Fibroblast of skin of abdomen (primary cell): Measurements from ENCODE around the gene YY1.
A peak's percentile ranks its signal among the peaks of the same experiment; 100 is the strongest.
"Not testable (repeated sequence)": the region's sequence is repeated elsewhere in the genome, so short reads cannot be mapped to it uniquely, and the experiment has no call there.

ENCODE experiments used
- DNase-seq: peaks from one replicate; pipeline ENCODE4 v3.0.0-alpha.2; 2013

Gene YY1

DNA sequence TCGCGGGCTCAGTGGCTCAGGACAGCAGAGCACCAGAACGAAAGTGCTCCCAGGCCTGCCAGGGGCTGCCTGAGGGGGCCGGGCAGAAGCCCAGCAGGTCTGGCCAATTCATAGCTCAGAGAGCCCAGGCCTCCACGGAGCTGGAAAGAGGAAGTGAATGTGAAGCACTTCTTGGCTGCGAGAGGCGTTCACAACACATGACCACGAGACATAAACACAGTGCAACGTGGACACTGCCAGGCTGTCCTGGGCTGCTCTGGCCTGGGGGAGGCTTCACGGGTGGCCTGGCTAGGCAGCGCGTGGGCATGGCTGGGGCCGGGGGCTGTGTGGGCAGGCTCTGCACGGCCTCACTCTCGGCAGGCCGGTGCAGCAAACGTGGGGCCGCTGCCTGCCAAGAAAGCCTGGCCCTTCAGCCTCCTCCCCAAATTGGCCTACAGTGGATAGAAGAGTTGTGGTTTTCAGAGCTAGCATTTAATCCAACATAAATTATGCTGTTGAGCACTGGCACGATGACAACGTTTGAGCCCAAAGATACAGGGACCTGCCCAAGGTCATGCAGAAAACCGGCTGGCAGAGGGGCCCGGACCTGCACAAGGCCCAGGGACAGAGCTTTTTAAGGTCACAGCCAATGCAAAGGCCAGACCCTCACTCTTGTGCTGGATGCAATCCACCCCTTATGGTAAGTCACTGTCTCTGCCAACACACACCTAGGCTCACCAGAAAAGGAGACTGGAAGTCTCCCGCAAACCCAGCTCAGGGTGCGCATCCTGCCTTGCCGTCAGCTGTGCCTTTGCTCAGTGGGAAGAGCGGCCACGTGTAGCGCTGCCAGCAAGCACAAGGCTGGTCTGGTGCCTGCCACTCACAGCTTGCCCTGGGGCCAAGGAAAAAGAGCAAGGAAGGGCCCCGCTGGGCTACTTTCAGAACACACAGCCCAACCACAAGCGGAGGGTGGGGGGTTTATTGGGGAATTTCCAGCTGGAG lies 58.7 kb downstream of the YY1 start:
- peak; percentile 21 for DNase-seq

DNA sequence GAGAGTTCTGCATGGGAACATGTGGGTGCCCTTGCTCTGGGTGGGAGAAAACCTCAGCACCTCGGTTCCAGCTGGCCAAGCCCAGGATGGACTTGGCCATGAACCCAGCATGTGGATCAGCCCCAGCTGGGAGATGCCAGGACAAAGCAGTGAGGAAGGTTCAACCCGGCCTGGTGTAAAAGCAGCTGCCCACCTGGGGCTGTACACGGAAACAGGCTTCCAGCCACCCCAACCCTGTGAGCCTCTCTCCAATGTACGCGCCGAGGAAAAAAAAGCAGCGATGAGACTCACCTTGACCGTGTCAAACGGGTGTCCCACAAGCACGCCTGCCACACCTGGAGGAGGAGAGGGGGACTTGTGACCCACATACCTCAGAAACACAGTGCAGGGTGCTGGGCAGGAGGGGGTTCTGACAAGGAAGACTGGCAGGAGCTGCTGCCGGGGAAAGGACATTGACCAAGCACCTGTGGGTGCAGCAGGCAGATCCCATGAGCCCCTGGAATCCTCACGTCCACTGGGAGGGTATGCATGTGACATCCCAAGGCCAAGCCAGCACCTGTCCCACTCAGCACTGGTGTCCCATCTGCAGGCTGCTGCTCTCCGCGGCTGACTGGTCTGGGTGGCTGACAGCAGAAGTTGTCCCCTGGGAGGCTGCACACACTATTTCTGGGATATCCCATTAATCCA lies 59.8 kb downstream of the YY1 start:
- DNase-seq = no peak

DNA sequence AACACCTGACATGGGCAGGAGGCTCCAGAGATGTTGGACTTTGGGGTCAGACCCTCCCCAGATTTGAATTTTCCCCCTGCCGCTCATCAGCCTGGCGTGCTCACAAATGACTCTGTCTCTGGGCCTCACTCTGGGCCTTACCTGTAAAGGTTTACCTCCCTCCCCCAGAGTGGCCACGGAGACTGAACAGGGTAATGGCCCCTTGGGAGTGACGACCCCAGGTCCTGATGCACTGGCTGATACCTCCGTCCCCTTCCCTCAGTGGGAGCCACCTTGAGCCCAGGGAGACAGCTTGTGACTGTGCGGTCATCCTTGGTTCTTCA lies 60.3 kb downstream of the YY1 start:
- no peak for DNase-seq

DNA sequence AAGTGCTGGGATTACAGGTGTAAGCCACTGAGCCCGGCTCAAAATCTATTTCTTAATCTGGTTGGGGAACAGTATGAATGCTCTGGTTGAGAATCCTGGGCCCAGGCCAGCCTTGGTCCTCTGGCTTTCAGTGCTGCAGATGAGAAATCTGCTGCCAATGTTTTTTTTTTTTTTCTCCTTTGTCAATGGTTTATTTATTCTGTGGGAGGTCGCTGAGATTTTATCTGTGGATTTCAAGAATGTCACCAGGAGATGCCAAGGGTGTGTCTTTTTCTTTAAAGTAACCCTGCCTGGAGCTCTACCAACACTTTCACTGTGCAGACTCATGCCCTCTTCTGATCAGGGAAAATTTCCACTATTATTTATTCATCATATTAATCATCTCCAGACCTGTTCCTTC lies 63.7 kb downstream of the YY1 start:
- DNase-seq = no peak

DNA sequence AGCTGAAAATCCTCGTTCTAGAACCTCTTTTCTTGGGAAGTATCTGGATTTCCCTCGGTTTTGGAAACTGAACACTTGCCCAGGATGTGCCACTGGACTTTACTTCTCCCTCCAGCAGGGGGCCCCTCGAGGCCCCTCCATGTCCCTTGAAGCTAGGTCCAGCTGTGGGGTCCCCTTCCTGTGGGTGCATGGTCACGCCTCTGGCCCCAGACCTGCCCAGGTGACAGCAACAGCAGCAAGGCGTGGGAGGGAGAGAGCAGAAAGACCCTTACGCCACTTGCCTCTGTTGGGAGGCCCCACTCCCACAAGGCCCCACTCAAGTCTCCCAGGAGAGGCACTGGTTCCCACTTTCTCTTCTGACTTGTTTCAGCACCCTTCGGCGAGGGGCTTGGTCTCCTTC lies 64.2 kb downstream of the YY1 start:
- DNase-seq = peak; percentile 11

DNA sequence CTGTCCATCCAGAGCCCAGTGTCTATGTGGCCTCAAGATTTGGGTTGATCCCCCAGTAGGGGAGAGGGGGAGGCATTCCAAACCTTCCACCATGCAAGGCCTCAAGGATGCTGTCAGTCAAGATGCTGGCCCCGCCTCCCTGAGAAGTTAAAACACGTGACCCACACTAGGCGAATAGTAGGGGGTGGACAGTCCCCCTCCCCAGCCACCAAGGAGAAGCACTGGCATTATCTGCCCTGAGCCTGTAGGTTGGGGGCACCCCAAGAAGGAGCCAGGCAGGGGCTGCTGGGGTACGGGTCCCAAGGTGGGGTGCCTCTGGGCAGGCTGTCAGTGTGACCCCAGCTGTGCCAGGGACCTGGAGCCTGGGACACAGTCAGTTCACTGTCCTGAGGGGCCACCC lies 65.0 kb downstream of the YY1 start:
- no peak for DNase-seq

DNA sequence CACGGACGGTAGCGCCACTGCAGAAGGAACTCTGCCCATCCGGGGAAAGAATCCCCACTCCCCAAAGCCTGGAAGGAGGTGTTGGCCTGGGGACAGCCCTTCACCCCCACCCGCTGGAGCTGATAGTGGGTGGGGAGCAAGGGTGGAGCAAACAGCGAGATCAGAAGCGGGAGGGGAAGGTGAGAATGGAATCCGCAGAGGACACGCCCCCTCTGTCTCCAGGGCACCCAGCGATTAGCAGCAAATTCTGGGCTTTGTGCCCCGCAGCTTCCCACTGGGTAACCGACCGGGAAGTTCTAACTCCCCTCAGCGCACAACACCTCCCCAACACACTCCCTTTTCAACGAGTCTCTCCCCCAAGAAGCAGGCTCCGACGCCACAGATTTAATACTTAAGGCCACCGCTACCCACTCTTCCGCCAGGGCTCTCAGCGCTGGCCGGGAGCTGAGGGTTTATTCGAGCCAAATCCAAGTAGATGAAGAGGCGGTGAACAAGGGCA lies 65.9 kb downstream of the YY1 start:
- DNase-seq = peak; percentile 8

GRCh38 chr14:100305324-100306100 lies 66.6 kb downstream of the YY1 start:
- peak; percentile 6 for DNase-seq

DNA sequence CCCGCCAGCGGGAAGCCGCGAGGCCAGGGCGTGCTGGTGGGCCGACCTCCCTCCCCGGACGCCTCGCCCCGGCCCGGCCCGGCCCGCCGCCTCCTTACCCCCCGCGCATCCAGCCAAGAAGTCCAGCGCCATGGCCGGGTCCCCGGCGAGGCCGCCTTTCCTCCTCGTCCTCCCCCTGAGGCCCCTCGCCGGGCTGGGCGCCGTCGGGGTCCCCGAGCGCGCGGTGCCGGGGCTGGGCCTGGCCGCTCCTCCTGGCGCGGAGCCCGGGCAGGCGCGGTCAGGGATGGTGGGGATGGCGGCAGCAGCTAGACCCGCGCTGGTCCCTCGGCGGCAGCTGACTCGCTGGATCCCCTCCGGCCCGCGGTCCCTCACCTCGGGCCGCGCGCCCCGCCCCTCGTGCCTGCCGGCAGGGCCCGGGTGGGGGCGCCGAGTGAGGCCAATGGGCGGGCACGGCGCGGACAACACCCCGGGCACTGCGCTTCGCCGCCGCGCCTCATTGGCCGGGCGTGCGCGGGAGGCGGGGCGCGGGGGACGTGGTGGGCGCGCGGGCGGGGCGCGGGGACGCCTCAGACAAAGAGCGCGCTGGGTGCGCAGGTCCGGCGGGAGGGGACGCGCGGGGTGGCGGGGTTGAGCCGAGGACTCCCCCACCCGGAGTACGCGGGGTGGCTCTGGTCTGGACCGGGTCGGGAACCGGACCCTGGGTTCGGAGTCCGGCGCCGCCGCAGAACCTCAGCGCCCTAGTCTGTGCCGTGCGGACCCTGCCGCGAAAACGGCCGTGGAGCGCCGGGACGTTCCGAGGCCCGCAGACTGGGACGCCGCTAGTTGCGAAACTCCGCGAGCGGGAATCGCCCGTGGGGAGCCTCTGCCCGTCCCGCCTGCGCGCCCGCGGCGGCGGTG lies 67.4 kb downstream of the YY1 start, which contains the start of gene SLC25A29:
SLC25A29 (minus strand) TSS at position 344 of the 897 bp plus-strand sequence; CDS start at position 132, 212 bp downstream.
- peak; percentile 88 for DNase-seq

- peak; percentile 17 for DNase-seq
These were observed 68.2 kb downstream of the YY1 start for GRCh38 chr14:100306998-100307765.

DNA sequence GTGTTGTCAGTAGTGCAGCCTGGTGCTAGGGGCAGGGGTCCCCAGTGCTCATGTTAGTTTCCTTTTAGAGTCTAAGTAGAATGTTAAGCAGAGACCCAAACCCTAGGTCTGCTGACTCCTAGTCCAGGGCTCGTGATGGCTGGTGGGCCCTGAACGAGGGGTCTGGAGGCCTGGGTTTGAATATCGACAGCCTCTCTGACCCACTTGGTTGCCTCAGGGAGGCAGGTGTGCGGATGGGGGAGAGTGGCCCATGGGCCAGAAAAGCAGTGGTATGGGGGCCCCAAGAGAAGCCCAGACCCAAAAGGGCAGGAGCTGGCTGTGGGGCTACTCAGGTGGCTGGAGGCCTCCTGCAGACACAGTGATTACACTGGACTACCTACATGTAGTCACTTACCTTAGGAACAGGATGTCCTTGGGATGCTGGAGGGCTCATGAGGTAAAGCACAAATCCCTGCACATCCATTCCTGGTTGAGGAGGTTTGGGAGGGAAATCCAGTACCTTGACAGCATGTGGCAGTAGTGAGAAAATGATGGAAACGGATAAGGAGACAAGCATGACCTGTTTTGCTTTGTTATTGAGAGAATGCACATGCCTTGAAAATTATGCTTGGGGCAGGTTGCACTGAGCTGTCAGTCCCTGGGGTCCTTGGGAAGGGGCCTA lies 69.0 kb downstream of the YY1 start:
- DNase-seq = no peak

GRCh38 chr14:100308427-100308792 lies 69.5 kb downstream of the YY1 start:
- DNase-seq = not testable (repeated sequence)

- no peak for DNase-seq
These were observed 70.2 kb downstream of the YY1 start for GRCh38 chr14:100309028-100309737.

DNA sequence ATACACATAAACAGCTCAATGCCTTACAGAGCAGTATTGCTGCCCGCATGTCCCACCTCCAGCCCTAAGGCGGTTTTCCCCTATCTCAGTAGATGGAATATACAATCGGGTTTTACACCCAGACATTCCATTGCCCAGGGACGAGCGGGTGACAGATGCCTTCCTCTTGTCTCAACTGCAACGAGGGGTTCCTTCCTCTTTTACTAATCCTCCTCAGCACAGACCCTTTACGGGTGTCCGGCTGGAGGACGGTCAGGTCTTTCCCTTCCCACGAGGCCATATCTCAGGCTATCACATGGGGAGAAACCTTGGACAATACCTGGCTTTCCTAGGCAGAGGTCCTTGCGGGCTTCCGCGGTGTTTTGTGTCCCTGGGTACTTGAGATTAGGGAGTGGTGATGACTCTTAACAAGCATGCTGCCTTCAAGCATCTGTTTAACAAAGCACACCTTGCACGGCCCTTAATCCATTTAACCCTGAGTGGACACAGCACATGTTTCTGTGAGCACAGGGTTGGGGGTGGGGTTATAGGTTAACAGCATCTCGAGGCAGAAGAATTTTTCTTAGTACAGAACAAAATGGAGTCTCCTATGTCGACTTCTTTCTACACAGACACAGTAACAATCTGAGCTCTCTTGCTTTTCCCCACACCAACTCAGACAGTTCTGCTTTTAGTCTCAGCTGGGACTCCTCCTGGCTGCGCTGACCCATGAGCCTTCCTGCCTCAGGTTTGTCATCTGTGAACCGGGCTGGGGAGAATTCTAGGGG lies 73.3 kb downstream of the YY1 start:
- DNase-seq = not testable (repeated sequence)

GRCh38 chr14:100312877-100313400 lies 74.0 kb downstream of the YY1 start:
- no peak for DNase-seq

DNA sequence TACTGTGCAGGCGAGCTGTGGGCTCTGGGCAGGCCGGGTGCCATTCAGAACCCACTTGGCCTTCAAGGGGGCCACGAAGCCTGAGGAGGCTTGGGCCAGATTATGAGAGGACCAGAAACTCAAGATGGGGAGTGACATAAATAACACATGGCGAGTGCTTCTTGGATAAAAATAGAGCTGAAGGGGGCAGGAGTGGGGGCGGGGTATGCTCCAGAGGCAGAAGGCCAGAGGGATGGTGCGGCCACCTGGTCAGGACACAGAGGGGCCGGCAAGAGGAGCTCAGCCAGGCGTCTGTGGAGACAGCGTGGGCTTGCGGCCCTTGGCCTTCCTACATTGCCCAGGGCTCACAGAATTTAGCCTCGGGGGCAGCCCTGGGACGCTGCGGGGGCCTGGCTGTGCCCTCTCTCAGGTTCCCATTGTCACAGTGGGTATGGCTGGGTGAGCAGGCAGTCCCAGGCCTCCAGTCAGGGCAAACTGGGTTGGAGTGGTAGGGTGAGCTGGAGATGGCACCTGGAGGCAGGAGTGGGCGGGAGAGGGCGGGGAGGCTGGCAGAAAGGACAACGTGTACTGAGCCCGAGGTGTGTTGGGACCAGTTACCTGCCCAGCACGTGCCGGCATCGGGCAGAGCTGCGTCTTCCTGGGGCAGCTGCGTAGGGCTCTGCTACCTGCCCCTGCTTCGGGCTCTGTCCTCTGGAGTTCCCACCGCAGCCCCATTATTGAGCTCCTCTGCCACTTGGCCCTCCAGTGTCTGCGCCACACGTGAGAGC lies 74.7 kb downstream of the YY1 start:
- DNase-seq = no peak

GRCh38 chr14:100314724-100315123 lies 75.8 kb downstream of the YY1 start:
- no peak for DNase-seq

DNA sequence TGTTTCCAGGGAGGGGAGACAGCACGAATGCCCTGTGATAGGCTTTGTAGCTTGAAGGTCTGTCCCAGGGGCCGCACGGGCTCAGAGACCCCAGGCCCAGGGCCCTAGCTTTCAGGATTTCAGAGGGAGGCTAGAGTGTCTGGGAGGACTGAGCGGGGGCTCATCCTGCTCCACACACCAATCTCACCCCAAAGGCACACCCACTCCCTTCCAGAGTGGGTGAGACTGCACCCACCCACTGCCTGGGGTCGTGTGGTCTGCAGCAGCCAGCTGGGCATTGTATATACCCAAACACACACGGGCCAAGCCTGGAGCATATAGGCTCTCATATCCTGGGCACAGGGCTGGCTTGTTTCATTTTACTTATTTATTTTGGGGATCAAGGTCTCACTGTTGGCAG lies 78.4 kb downstream of the YY1 start:
- no peak for DNase-seq
